ENCODE data around the gene PIGR. TPM values are rescaled to one million over a fixed set of nuclear protein-coding genes. Genes with fewer than 3 reads are reported as not detected.

The PIGR gene
- total RNA-seq, 1 donor from 2014 or later = not detected

GRCh38 chr1:206967096-206967849, 21.0 kb upstream of the PIGR start:
- Mint-ChIP-seq H3K27ac (ENCODE audit: unreplicated experiment) (no peak overlapping the region), H3K4me1 (ENCODE audit: unreplicated experiment) (no peaks in the 10 kb centered on the region), H3K27me3 (ENCODE audit: unreplicated experiment) (peaks cover 17% of the 10 kb centered on the region), H3K9me3 (ENCODE audit: unreplicated experiment) (no peaks in the 10 kb centered on the region), H3K4me3 (ENCODE audit: unreplicated experiment) (no peak overlapping the region), H3K36me3 (ENCODE audit: unreplicated experiment) (no peaks in the 10 kb centered on the region)
- TF ChIP-seq, protein P1, sequence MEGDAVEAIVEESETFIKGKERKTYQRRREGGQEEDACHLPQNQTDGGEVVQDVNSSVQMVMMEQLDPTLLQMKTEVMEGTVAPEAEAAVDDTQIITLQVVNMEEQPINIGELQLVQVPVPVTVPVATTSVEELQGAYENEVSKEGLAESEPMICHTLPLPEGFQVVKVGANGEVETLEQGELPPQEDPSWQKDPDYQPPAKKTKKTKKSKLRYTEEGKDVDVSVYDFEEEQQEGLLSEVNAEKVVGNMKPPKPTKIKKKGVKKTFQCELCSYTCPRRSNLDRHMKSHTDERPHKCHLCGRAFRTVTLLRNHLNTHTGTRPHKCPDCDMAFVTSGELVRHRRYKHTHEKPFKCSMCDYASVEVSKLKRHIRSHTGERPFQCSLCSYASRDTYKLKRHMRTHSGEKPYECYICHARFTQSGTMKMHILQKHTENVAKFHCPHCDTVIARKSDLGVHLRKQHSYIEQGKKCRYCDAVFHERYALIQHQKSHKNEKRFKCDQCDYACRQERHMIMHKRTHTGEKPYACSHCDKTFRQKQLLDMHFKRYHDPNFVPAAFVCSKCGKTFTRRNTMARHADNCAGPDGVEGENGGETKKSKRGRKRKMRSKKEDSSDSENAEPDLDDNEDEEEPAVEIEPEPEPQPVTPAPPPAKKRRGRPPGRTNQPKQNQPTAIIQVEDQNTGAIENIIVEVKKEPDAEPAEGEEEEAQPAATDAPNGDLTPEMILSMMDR (IDR thresholded peaks at IDR 0.05) = no peak
- DNase-seq (ENCODE audit: extremely low spot score, unreplicated experiment) = no peak

DNA sequence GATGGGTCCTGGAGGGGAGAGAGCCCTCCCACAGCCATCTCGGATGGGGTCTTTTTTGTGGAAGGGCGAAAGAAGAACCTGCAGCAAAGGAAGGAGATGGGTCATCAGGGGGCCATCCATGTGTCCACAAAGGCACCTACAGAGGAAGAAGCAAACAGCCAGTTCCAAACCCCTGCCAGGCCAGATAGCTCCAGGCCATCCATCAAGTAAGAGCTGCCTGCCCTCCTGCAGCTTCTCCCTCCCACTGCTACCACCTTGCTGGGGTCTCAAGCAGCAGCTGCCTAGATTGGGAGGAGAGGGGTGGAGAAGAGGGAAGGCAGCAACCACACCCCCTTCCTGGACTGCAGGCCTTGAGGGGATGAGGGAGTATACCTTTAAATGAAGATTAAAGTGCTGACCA, 19.5 kb upstream of the PIGR start:
- Mint-ChIP-seq H3K4me3 (ENCODE audit: unreplicated experiment) (no peak overlapping the region), H3K27ac (ENCODE audit: unreplicated experiment) (no peak overlapping the region), H3K36me3 (ENCODE audit: unreplicated experiment) (no peaks in the 10 kb centered on the region), H3K27me3 (ENCODE audit: unreplicated experiment) (peaks cover 10% of the 10 kb centered on the region), H3K4me1 (ENCODE audit: unreplicated experiment) (no peaks in the 10 kb centered on the region), H3K9me3 (ENCODE audit: unreplicated experiment) (no peaks in the 10 kb centered on the region)
- TF ChIP-seq, protein P1 (IDR thresholded peaks at IDR 0.05) = no peak
- no peak for DNase-seq (ENCODE audit: extremely low spot score, unreplicated experiment)

DNA sequence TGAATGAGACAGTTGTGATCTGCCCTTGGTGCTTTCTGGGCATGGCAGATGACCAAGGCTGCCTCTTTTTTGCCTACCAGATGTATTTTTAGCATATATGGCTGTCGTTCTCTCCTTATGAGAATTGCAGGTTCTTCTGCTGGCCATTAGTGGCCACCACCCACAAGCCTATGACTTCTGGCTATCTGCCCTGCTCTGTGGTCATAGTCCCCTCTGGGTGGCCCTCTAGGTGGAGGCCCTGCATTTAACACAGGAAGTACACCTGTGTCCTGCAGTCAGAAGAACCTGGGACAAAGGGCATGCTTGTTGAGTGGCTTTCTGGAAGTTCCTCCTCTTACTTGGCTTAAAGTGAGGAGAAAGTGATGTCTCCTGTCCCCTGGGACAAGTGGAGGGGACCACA, 17.5 kb upstream of the PIGR start:
- Mint-ChIP-seq H3K36me3 (ENCODE audit: unreplicated experiment) (no peaks in the 10 kb centered on the region), H3K27ac (ENCODE audit: unreplicated experiment) (no peak overlapping the region), H3K4me3 (ENCODE audit: unreplicated experiment) (no peak overlapping the region), H3K9me3 (ENCODE audit: unreplicated experiment) (no peaks in the 10 kb centered on the region), H3K4me1 (ENCODE audit: unreplicated experiment) (no peaks in the 10 kb centered on the region), H3K27me3 (ENCODE audit: unreplicated experiment) (peaks cover 10% of the 10 kb centered on the region)
- DNase-seq (ENCODE audit: extremely low spot score, unreplicated experiment) = no peak
- TF ChIP-seq, protein P1 (IDR thresholded peaks at IDR 0.05) = no peak

DNA sequence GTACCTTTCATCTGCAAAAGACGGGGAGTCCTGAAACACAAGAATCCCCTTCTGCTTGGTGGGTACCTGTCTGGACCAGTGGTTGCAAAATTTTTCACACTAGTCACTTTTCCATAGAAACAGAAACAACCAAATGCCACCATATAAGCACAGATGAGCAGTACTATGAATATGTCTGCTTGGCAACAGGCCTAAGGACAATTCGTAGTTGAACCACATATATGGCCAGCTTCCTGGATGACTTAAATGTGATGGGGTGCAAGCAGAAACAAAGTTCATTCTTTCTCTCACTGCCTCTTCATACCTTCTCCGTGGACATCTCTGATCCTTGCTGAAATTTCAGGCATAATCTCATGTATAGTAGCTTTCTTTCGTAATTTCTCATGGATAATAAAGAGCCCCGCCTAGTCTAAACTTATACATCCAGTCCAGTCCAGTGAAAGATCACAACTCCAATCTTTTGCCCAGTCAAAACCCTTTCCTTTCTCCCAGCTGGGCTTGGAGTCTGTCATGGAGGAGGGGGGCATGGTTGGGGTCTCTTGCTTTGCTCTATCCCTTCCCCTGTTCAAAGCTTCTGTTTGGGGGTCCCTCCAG, 16.9 kb upstream of the PIGR start:
- H3K36me3 Mint-ChIP-seq (ENCODE audit: unreplicated experiment) = no peaks in the 10 kb centered on the region
- H3K27ac Mint-ChIP-seq (ENCODE audit: unreplicated experiment) = no peak overlapping the region
- H3K4me1 Mint-ChIP-seq (ENCODE audit: unreplicated experiment) = no peaks in the 10 kb centered on the region
- H3K27me3 Mint-ChIP-seq (ENCODE audit: unreplicated experiment) = peaks cover 6% of the 10 kb centered on the region
- DNase-seq (ENCODE audit: extremely low spot score, unreplicated experiment) = no peak
- no peaks in the 10 kb centered on the region for H3K9me3 Mint-ChIP-seq (ENCODE audit: unreplicated experiment)
- TF ChIP-seq, protein P1 (IDR thresholded peaks at IDR 0.05) = no peak
- H3K4me3 Mint-ChIP-seq (ENCODE audit: unreplicated experiment) = no peak overlapping the region

DNA sequence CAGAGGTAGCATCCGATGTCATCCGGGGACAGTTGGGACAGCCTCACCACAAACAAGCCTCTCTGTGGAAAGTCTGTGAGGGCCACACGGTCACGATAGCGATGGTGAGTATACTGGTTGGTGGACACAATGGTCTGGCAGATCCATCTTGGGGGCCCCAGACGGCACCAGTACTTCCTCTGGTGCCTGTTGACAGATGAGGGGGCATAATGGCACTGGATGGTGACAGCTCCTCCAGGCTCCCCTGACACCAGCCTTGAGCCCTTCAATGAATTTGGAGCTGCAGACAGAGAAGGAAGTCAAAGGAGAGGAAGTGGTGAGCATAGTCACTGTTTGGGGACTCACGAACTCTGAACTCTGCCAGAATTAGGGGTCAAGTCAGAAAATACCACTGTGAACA, 16.0 kb upstream of the PIGR start:
- Mint-ChIP-seq H3K4me1 (ENCODE audit: unreplicated experiment) (no peaks in the 10 kb centered on the region), H3K36me3 (ENCODE audit: unreplicated experiment) (no peaks in the 10 kb centered on the region), H3K27me3 (ENCODE audit: unreplicated experiment) (no peaks in the 10 kb centered on the region), H3K9me3 (ENCODE audit: unreplicated experiment) (no peaks in the 10 kb centered on the region), H3K27ac (ENCODE audit: unreplicated experiment) (no peak overlapping the region), H3K4me3 (ENCODE audit: unreplicated experiment) (no peak overlapping the region)
- TF ChIP-seq, protein P1 (IDR thresholded peaks at IDR 0.05) = no peak
- DNase-seq (ENCODE audit: extremely low spot score, unreplicated experiment) = no peak

Data from osteocyte (in vitro differentiated cells).